GM12875 (cell line): ENCODE results near the gene CD83.

Source experiments
- H3K4me3 ChIP-seq: one replicate; pipeline ENCODE4 v1.5.1; 2011; ENCODE audit warnings: low read depth, low read length, control low read depth
- TF ChIP-seq, protein P1 (sequence below): IDR thresholded peaks from 2 replicates; pipeline ENCODE4 v1.5.1; 2011; ENCODE audit warnings: low read depth, mild to moderate bottlenecking, control low read depth, inconsistent platforms, low read length, moderate library complexity, borderline replicate concordance; ENCODE audit not compliant: insufficient read depth

Gene CD83

DNA sequence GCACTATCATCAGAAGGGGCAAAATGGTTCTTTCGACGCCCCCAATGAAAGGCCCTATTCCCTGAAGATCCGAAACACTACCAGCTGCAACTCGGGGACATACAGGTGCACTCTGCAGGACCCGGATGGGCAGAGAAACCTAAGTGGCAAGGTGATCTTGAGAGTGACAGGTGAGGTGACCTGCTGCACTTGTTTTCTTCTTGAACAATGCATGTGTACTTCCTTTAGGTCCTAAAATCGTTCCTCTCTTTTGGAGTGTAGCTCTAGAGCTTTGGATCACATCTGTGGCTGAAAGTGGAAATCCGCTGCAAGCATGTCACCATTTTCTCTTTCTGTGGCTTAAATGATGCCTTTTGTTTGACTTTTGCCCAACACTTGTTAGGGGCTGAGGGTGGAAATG, 14.0 kb downstream of the CD83 start:
- TF ChIP-seq, protein P1, sequence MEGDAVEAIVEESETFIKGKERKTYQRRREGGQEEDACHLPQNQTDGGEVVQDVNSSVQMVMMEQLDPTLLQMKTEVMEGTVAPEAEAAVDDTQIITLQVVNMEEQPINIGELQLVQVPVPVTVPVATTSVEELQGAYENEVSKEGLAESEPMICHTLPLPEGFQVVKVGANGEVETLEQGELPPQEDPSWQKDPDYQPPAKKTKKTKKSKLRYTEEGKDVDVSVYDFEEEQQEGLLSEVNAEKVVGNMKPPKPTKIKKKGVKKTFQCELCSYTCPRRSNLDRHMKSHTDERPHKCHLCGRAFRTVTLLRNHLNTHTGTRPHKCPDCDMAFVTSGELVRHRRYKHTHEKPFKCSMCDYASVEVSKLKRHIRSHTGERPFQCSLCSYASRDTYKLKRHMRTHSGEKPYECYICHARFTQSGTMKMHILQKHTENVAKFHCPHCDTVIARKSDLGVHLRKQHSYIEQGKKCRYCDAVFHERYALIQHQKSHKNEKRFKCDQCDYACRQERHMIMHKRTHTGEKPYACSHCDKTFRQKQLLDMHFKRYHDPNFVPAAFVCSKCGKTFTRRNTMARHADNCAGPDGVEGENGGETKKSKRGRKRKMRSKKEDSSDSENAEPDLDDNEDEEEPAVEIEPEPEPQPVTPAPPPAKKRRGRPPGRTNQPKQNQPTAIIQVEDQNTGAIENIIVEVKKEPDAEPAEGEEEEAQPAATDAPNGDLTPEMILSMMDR = no peak
- H3K4me3 ChIP-seq = no peak overlapping the region

DNA sequence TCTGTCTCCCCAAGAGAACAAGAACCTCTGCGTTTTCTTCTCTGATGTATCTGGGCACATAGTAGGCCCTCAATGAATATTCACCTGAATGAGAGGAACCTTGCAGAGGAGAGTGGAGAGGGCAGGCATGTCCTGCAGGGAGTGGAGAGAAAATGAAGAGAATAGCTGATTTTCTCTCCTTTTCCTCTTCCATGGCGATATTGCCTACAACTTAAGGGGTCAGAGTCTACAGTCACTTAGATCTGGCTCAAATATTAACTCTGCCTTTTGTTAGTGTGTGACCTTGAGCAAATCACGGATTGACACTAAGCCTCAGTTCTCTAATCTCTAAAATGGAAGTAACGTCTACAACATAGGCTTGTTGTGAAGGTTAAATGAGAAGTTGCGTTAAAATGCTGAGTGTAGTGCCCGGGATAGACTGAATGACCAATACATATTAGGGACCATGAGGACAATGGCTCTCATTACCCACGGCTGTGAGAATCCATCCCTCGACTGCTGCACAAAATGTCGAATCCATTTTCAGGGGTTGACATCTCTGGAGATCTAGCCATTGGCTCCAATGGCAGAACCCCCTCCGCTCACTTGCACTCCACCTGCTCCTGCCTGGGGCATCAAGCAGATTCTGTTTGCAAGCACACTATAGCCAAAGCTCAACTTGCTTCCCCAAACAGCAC, 14.8 kb downstream of the CD83 start:
- TF ChIP-seq, protein P1 = no peak

DNA sequence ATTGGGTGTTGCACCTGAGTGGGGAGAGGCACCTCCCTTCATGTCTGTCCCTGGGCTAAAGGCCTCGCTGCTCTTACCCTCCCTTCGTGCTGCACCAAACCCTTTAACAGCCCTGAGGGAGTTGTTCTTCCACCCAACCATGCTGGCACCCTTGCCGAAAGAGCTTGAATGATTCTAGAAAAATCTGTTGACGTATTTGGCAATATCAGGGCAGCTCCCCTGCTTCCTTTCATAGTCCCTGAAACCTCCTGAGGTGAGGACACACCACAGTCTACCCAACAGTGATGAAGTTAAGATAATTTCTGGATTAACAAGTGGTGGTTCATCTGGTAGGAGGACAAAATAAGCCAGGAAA, 15.3 kb downstream of the CD83 start:
- no peak overlapping the region for H3K4me3 ChIP-seq
- TF ChIP-seq, protein P1 = no peak

More for the DNA sequence above, 14.8 kb downstream of the CD83 start:
- H3K4me3 ChIP-seq = no peak overlapping the region

DNA sequence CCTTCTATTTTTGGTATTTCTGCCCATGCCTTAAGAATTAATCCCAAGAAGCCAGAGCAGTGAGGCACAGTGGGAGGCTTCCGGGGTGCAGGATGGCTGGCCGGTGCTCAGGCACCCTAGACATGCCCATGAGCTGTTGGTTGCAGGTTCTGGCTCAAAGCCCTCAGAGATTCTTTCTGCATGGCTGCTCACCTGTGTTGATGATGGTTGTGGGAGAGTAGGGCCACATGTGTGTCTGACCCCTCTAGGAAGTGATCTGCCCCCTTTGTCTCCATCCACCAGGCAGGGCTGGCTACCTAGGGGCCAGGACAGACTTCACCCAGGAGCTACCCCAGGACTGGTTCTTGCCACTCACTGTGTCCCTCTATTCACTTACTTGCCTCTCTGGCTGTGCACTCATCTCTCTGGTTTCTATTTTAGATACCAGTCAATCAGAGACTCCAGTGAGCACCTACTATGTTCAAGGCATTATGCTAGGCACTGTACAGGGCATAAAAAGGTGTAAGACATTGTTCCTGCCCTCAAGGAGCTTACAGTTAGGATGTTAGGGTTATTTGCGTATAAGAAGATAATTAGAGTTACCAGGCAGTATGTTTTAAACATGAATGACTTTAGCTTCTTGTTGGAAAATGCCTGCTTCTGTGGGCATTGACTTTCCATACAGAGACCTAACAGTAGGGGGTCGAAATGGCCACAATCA, 16.8 kb downstream of the CD83 start:
- TF ChIP-seq, protein P1 = no peak
- no peak overlapping the region for H3K4me3 ChIP-seq

DNA sequence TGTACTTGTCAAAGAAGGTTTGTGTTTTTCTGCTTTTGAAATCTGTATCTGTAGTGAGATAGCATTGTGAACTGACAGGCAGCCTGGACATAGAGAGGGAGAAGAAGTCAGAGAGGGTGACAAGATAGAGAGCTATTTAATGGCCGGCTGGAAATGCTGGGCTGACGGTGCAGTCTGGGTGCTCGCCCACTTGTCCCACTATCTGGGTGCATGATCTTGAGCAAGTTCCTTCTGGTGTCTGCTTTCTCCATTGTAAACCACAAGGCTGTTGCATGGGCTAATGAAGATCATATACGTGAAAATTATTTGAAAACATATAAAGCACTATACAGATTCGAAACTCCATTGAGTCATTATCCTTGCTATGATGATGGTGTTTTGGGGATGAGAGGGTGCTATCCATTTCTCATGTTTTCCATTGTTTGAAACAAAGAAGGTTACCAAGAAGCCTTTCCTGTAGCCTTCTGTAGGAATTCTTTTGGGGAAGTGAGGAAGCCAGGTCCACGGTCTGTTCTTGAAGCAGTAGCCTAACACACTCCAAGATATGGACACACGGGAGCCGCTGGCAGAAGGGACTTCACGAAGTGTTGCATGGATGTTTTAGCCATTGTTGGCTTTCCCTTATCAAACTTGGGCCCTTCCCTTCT, 18.4 kb downstream of the CD83 start:
- TF ChIP-seq, protein P1 = no peak
- H3K4me3 ChIP-seq = no peak overlapping the region

DNA sequence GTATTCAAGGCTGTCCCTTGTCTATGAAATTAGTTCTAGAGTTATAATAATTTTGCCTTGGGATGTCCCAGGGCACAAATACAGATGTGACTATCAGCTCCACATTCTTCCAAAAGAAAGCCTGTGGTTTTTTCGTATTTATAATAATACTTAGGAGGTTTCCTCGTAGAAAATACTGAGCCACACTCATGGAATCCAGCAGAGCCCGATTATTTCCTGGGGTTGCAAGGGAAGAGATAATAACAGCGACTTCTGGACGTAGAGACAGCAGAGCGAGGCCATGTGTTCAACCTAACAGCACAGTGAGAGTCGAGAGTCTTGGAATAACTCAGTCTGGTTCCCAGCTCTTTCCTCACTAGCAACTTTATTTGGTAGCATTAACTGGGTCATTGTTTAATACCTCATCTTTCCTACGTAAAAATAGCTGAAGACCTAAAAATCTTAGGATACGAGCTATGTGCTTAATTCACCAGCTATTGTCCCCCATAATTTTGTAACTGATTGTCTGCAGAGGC, 21.2 kb downstream of the CD83 start:
- TF ChIP-seq, protein P1 = no peak
- no peak overlapping the region for H3K4me3 ChIP-seq
